Activated CD4-positive, CD25-positive, alpha-beta regulatory T cell treated with anti-CD3 and anti-CD28 coated beads, Interleukin-2, amount 50 U/mL, for 72 hours (primary cell): ENCODE results near the gene SLC14A1.

Experiments used
- DNase-seq: peaks from one replicate; pipeline ENCODE4 v3.0.0; 2021

Gene SLC14A1

GRCh38 chr18:45760462-45761036 lies 36.6 kb downstream of the SLC14A1 start:
- DNase-seq, result no peak

- no peak for DNase-seq
Observed at GRCh38 chr18:45761512-45762114, 37.6 kb downstream of the SLC14A1 start.

- no peak for DNase-seq
Observed at GRCh38 chr18:45764000-45764686, 40.2 kb downstream of the SLC14A1 start.

- no peak for DNase-seq
Observed at GRCh38 chr18:45765796-45766195, 41.8 kb downstream of the SLC14A1 start.

- no peak for DNase-seq
Observed at GRCh38 chr18:45771587-45772480, 47.9 kb downstream of the SLC14A1 start.

GRCh38 chr18:45774065-45774521 lies 50.1 kb downstream of the SLC14A1 start:
- no peak for DNase-seq

- peak; percentile 34 for DNase-seq
Observed at GRCh38 chr18:45775241-45775676, 51.3 kb downstream of the SLC14A1 start.

GRCh38 chr18:45775743-45776142 lies 51.8 kb downstream of the SLC14A1 start:
- no peak for DNase-seq

GRCh38 chr18:45777393-45777792 lies 53.4 kb downstream of the SLC14A1 start:
- DNase-seq, result no peak

- DNase-seq, result no peak
Observed at GRCh38 chr18:45780568-45780967, 56.6 kb downstream of the SLC14A1 start.

GRCh38 chr18:45782662-45783061 lies 58.7 kb downstream of the SLC14A1 start:
- no peak for DNase-seq

GRCh38 chr18:45783097-45784075 lies 59.4 kb downstream of the SLC14A1 start:
- no peak for DNase-seq

- DNase-seq, result no peak
Observed at GRCh38 chr18:45785134-45785533, 61.2 kb downstream of the SLC14A1 start.

GRCh38 chr18:45786941-45787340 lies 63.0 kb downstream of the SLC14A1 start:
- no peak for DNase-seq

- DNase-seq, result no peak
Observed at GRCh38 chr18:45787346-45787745, 63.4 kb downstream of the SLC14A1 start.

- DNase-seq, result no peak
Observed at GRCh38 chr18:45788861-45789260, 64.9 kb downstream of the SLC14A1 start.

- no peak for DNase-seq
Observed at GRCh38 chr18:45792506-45793263, 68.7 kb downstream of the SLC14A1 start.

GRCh38 chr18:45793264-45793965 lies 69.4 kb downstream of the SLC14A1 start:
- no peak for DNase-seq

- DNase-seq, result no peak
Observed at GRCh38 chr18:45801416-45802004, 77.5 kb downstream of the SLC14A1 start.
